Fibroblast of the aortic adventitia (primary cell): ENCODE results near the gene IGSF9B. TPM values are rescaled to one million over a fixed set of nuclear protein-coding genes. Genes with fewer than 3 reads are reported as not detected.

Source experiments
- DNase-seq: peaks from one replicate; pipeline ENCODE4 v3.0.0-alpha.2; 2010; ENCODE audit warnings: low read depth
- H3K4me3 ChIP-seq: 2 replicates; pipeline ENCODE4 v1.5.1; 2011; ENCODE audit warnings: low read depth, mild to moderate bottlenecking, control low read depth, low read length, moderate library complexity
- total RNA-seq: library from RNA; depleted of rRNA; stranded (reverse); fragments of >200 nt; gene quantifications from 2 replicates; pipeline ENCODE4 v1.2.3, GENCODE V29; 2012; ENCODE audit warnings: low replicate concordance
- TF ChIP-seq, protein P1 (sequence below): IDR thresholded peaks from 2 replicates; pipeline ENCODE4 v1.5.1; 2011; ENCODE audit warnings: mild to moderate bottlenecking, low read length, control low read depth, inconsistent platforms; ENCODE audit not compliant: insufficient read depth

Gene IGSF9B
- total RNA-seq, 1 donor = 3.2 TPM

DNA sequence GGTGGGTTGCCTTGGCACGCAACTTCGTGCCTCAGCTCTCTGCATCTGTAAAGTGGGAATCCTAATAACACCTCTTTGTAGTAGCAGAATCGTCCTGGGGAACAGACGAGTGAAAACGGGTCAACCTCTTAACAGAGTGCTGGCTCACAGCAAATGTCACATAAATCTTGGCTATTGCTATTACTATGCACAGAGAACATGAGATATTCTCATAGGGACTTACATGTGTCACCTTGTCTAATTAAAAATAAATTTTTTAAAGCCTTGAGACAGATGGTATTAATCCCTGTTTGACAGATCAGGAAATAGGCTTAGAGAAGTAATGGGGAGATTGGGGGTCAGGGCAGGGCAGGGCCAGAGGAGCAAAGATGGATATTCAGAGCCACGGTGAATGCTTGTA is 44.3 kb upstream of the IGSF9B start:
- TF ChIP-seq, protein P1, sequence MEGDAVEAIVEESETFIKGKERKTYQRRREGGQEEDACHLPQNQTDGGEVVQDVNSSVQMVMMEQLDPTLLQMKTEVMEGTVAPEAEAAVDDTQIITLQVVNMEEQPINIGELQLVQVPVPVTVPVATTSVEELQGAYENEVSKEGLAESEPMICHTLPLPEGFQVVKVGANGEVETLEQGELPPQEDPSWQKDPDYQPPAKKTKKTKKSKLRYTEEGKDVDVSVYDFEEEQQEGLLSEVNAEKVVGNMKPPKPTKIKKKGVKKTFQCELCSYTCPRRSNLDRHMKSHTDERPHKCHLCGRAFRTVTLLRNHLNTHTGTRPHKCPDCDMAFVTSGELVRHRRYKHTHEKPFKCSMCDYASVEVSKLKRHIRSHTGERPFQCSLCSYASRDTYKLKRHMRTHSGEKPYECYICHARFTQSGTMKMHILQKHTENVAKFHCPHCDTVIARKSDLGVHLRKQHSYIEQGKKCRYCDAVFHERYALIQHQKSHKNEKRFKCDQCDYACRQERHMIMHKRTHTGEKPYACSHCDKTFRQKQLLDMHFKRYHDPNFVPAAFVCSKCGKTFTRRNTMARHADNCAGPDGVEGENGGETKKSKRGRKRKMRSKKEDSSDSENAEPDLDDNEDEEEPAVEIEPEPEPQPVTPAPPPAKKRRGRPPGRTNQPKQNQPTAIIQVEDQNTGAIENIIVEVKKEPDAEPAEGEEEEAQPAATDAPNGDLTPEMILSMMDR = no peak
- no peak overlapping the region for H3K4me3 ChIP-seq
- no peak for DNase-seq

DNA sequence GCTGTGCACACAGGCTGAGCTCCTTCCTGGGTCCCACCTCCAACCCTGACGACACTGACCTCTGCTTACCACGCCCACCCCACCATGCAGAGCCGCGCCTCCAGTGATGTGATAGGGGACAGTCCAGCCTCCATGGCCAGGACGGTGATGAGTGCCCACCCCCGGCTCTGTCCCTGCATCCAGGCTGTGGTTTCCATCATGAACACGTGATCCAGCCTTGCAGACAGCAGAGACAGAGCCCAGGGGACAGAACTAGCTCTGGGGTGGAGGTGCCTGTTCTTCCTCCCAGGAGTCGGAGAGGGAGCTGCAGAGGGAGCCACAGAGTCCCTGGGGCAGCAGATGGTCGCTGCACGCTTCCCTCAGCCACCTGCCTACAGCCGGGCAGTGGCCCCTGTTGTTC is 42.6 kb upstream of the IGSF9B start:
- DNase-seq = no peak
- H3K4me3 ChIP-seq = no peak overlapping the region
- TF ChIP-seq, protein P1 = no peak

DNA sequence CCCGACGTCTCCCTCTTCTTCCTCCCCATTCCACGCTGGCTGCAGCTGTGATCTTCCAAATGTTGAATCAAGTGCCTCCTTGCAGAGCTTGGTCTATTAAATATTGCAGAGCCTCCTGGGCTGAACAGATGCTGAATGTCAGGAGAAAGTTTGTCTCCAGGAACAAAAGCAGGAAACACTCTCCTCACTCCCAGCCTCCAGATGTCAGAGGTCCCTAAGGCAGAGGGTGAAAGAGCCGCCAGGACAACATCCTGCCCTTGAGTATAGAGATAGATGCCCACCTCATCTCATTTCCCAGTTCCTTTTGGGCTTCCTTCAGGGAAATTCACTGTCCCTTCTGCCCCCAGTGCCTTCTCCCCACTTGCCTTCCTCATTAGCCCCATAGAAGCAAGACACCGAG is 40.8 kb upstream of the IGSF9B start:
- no peak for DNase-seq
- H3K4me3 ChIP-seq = no peak overlapping the region
- TF ChIP-seq, protein P1 = no peak

DNA sequence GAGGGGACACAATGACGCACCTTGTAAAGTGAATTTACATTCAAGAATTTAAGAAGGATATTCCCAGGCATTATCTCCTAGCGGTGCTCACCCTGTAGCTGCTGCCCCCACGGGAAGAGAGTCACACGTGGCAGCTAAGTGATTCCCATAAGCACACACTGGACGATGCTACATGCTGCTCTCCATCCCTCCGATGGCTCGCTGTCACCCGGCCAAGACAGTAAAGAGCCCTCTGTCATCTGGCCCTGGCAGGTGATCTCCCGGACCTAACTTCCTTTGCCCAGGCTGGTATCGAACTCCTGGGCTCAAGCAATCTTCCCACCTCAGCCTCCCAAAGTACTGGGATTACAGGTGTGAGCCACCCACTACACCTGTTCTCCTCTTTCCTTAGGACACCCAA is 39.9 kb upstream of the IGSF9B start:
- DNase-seq = no peak

DNA sequence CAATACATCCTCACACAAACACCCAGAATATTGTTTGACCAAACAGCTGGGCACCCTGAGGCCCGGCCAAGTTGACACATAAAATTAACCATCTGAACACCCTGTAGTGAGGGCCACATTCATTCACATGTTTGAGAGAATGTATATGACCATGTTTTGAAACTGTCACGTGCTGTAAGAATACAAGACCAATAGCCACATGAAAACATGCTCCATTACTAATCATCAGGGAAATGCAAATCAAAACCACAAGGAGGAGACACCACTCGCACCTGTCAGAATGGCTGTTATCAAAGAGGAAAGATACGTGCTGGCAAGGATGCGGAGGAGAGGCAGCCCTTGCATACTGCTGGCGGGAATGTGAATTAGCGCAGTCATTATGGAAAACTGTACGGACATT is 38.3 kb upstream of the IGSF9B start:
- H3K4me3 ChIP-seq = no peak overlapping the region
- DNase-seq = no peak
- TF ChIP-seq, protein P1 = no peak

More for the DNA sequence above, 39.9 kb upstream of the IGSF9B start:
- no peak overlapping the region for H3K4me3 ChIP-seq
- TF ChIP-seq, protein P1 = no peak

DNA sequence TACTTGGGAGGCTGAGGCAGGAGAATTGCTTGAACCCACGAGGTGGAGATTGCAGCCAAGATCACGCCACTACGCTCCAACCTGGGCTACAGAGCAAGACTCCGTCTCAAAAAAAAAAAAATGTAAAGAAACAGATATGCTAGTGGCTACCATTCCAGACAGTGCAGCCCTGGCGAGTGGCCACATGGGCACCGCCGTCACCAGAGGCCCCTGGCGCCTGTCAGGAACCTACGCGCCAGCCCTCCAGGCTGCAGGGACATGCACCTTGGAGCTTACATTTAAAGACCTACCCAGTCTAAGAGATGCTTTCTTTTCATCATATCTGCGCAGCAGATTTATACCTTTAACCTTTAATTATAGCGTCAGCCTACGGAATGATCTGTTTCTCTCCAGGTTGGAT is 37.2 kb upstream of the IGSF9B start:
- no peak overlapping the region for H3K4me3 ChIP-seq
- TF ChIP-seq, protein P1 = no peak
- no peak for DNase-seq

DNA sequence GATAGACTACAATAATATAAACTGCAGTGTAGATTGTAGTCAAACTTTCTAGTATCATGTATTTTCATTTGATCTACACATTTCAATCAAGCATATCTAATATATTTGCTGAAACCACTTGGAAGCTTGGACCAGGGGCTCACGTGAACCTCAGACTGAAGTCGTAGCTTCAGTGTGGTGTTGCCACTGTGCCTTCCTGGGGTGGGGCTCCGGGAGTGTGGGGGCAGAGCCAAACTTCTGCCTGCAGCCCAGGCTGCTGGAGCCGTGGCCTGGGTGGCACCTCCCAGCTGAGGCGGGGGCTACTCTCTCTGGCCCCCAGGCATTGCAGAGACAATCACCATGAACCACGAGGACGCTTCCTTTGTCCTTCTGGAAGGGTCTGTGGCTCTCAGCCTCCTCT is 36.3 kb upstream of the IGSF9B start:
- no peak overlapping the region for H3K4me3 ChIP-seq
- TF ChIP-seq, protein P1 = no peak
- DNase-seq = no peak
